Measurements from ENCODE around the gene GAREM1.

GRCh38 chr18:32427084-32427900, 43.4 kb downstream of the GAREM1 start:
- TF ChIP-seq CTCF (IDR thresholded peaks at IDR 0.05) (no peak), EZH2 (IDR thresholded peaks at IDR 0.05) (no peak)

Measured in neural progenitor cell (in vitro differentiated cells).